Activated CD4-positive, alpha-beta memory T cell treated with anti-CD3 and anti-CD28 coated beads, Interleukin-2, amount 10 ng/mL, durations not matched to agents 7 days and 5 days (primary cell): Measurements from ENCODE around the gene EMILIN1. TPM values are rescaled to one million over a fixed set of nuclear protein-coding genes. Genes with fewer than 3 reads are reported as not detected.
"Not testable (repeated sequence)": the region's sequence is repeated elsewhere in the genome, so short reads cannot be mapped to it uniquely, and the experiment has no call there.

Experiments
- CTCF ChIA-PET: fragments of 350-600 bp; sonication (Branson Sonifier 250); formaldehyde crosslinking; loops from one replicate; lab custom pipeline; 2021; ENCODE audit warnings: antibody characterized with exemption, inconsistent platforms; lab: Charles Lee
- POLR2A ChIA-PET: fragments of 350-600 bp; sonication (Branson Sonifier 250); formaldehyde crosslinking; loops from one replicate; lab custom pipeline; 2021; ENCODE audit warnings: antibody characterized with exemption; lab: Charles Lee
- DNase-seq: peaks from one replicate; pipeline ENCODE4 v3.0.0-alpha.2; 2020
- H3K27ac Mint-ChIP-seq: one replicate; pipeline ENCODE4 v1.8.0; 2021; ENCODE audit warnings: mild to moderate bottlenecking, mixed read lengths
- H3K27me3 Mint-ChIP-seq: one replicate; pipeline ENCODE4 v1.8.0; 2021; ENCODE audit warnings: mixed read lengths
- H3K36me3 Mint-ChIP-seq: one replicate; pipeline ENCODE4 v1.8.0; 2021; ENCODE audit warnings: low read depth, mixed read lengths
- H3K4me1 Mint-ChIP-seq: one replicate; pipeline ENCODE4 v1.8.0; 2021; ENCODE audit warnings: mixed read lengths
- H3K4me3 Mint-ChIP-seq: one replicate; pipeline ENCODE4 v1.8.0; 2021; ENCODE audit warnings: mild to moderate bottlenecking, mixed read lengths
- H3K9me3 Mint-ChIP-seq: one replicate; pipeline ENCODE4 v1.8.0; 2021; ENCODE audit warnings: mixed read lengths
- total RNA-seq, 2 experiments: library from RNA; stranded (reverse); gene quantifications; one replicate each; pipeline ENCODE4 v1.2.3, GENCODE V29; 2021

EMILIN1 gene
- total RNA-seq, 2 experiments from 2014 or later = 0.70 to 0.78 TPM

- H3K9me3 Mint-ChIP-seq = no peaks in the 10 kb centered on the region
- peaks cover 69% of the 10 kb centered on the region for H3K4me1 Mint-ChIP-seq
- peaks cover 19% of the 10 kb centered on the region for H3K36me3 Mint-ChIP-seq
- DNase-seq = no peak
- ChIA-PET CTCF (interaction anchor here (0.7 to 3.3 kb wide), 3 partner anchors 13 to 1202 kb away, joined by 3 to 10 read pairs (median 3); partner anchors contain the start of genes AGBL5 and KHK), POLR2A (interaction anchor here (3.3 to 10.7 kb wide), 3 partner anchors 11 to 40 kb away, joined by 10 to 196 read pairs (median 125); partner anchors contain the start of genes AGBL5 and KHK)
- peak overlapping the region; percentile 27 for H3K27ac Mint-ChIP-seq
- H3K27me3 Mint-ChIP-seq = peaks cover 2% of the 10 kb centered on the region
- no peak overlapping the region for H3K4me3 Mint-ChIP-seq
Observed at GRCh38 chr2:27073782-27074181, 4.6 kb upstream of the EMILIN1 start.

DNA sequence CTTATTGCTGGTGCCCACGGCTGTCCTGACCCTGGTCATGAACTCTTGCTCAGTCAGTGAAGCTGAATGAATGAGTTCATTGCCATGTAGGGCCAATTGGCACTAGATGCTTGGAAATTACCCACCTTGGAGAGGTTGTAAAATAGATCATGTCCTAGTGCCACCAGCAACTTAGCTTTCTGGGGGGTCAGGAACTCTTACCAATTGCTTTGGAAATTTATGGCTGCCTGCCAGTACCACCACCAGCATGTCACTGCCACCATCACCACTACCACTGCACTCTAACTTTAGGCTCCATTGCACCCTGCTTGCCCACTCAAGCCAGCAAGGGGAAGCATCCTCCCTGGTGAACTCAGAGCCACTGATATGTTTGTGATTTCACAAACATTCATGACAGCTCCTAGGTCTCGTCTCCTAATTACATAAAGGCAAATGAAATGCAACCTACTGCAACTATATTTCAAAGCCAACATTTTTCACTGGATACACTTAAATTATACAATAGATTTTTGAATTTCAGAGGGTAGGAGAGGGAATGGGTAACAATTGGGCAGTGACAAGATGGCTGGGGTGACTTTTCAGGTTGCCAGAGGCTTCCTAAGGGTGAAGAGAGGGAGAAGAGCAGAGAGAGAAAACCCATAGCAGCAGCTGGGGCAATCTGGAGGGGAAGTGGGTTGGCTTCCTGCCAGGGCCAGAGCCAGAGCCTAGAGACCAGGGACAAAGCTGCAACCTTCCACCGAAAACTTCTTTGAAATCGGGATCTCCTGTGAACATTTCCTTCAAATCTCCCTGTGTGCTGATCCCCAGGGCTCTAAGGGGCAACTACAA is 3.5 kb upstream of the EMILIN1 start:
- DNase-seq = peak; percentile 63
- no peak overlapping the region for H3K4me3 Mint-ChIP-seq
- H3K4me1 Mint-ChIP-seq = peaks cover 59% of the 10 kb centered on the region
- H3K27ac Mint-ChIP-seq = peak overlapping the region; percentile 79
- H3K27me3 Mint-ChIP-seq = peaks cover 2% of the 10 kb centered on the region
- POLR2A ChIA-PET = interaction anchor here (1.2 to 10.7 kb wide), 4 partner anchors 9 to 41 kb away, joined by 3 to 196 read pairs (median 68); partner anchors contain the start of genes AGBL5 and KHK
- CTCF ChIA-PET = interaction anchor here (0.8 to 3.3 kb wide), 2 partner anchors 12 to 24 kb away, joined by 3 to 10 read pairs; partner anchors contain the start of genes AGBL5 and KHK
- H3K9me3 Mint-ChIP-seq = no peaks in the 10 kb centered on the region
- H3K36me3 Mint-ChIP-seq = peaks cover 8% of the 10 kb centered on the region

- Mint-ChIP-seq H3K4me1 (peaks cover 59% of the 10 kb centered on the region), H3K27ac (peak overlapping the region; percentile 79)
- not testable (repeated sequence) for H3K27me3 Mint-ChIP-seq, H3K36me3 Mint-ChIP-seq, DNase-seq, H3K4me3 Mint-ChIP-seq, H3K9me3 Mint-ChIP-seq
- POLR2A ChIA-PET = interaction anchor here (1.2 to 10.7 kb wide), 4 partner anchors 9 to 42 kb away, joined by 3 to 196 read pairs (median 68); partner anchors contain the start of genes AGBL5 and KHK
- CTCF ChIA-PET = interaction anchor here (3.3 kb wide), 1 partner anchor 25 kb away, joined by 10 read pairs; the partner anchor contains the start of gene AGBL5
Observed at GRCh38 chr2:27075566-27075871, 2.9 kb upstream of the EMILIN1 start.

DNA sequence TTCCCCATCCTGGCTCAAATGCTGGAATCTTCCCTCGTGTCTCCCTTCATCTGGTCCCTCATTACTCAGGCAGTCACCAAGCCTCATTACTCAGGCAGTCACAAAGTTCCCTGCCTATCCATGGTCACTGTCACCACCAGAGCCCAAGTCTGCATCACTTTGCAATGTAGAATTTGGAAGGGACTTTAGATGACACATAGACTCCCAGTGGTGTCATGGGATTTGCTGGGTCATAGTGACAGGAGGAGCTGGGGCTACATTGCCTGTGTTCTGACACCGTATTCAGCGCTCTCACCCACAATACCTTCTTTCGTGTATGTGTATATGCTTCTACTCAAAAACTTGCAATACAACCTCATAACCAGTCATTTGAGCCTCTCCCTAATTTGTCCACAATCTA is 2.1 kb upstream of the EMILIN1 start:
- Mint-ChIP-seq H3K27me3 (peaks cover 2% of the 10 kb centered on the region), H3K4me3 (no peak overlapping the region), H3K4me1 (peaks cover 60% of the 10 kb centered on the region), H3K36me3 (no peaks in the 10 kb centered on the region), H3K9me3 (no peaks in the 10 kb centered on the region), H3K27ac (peak overlapping the region; percentile 51)
- ChIA-PET POLR2A (interaction anchor here (0.6 to 7.4 kb wide), 3 partner anchors 8 to 279 kb away, joined by 3 to 125 read pairs (median 4); partner anchors contain the start of gene KHK), CTCF (interaction anchor here (0.9 kb wide), 1 partner anchor 25 kb away, joined by 3 read pairs; the partner anchor contains the start of gene AGBL5)
- no peak for DNase-seq

DNA sequence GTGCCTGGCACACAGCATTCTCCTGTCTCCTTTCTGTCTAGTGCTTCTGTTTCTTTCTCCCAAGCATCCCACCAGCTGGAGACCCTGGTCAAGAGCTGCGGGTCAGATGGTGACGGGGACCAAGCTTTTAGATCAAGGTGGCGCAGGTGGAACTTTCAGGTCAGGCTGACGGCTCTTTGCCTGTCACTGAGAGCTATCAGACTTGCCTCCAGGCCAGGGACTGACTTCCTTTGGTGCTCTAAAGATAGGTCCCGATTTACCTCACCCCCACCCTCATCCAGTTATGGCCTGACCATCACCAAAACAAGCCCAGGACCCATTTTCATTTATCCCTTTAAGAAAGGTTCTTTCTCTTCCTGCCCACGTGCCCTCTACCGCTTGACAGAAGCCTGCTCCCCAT is 1.2 kb upstream of the EMILIN1 start:
- POLR2A ChIA-PET = interaction anchor here (1.1 to 7.4 kb wide), 3 partner anchors 8 to 26 kb away, joined by 3 to 125 read pairs (median 4); partner anchors contain the start of genes AGBL5 and KHK
- Mint-ChIP-seq H3K27me3 (peaks cover 2% of the 10 kb centered on the region), H3K4me1 (peaks cover 64% of the 10 kb centered on the region), H3K4me3 (no peak overlapping the region), H3K36me3 (no peaks in the 10 kb centered on the region), H3K9me3 (no peaks in the 10 kb centered on the region), H3K27ac (no peak overlapping the region)
- DNase-seq = no peak
- CTCF ChIA-PET = interaction anchor here (0.6 to 0.9 kb wide), 2 partner anchors 26 to 599 kb away, joined by 3 read pairs; partner anchors contain the start of gene AGBL5

DNA sequence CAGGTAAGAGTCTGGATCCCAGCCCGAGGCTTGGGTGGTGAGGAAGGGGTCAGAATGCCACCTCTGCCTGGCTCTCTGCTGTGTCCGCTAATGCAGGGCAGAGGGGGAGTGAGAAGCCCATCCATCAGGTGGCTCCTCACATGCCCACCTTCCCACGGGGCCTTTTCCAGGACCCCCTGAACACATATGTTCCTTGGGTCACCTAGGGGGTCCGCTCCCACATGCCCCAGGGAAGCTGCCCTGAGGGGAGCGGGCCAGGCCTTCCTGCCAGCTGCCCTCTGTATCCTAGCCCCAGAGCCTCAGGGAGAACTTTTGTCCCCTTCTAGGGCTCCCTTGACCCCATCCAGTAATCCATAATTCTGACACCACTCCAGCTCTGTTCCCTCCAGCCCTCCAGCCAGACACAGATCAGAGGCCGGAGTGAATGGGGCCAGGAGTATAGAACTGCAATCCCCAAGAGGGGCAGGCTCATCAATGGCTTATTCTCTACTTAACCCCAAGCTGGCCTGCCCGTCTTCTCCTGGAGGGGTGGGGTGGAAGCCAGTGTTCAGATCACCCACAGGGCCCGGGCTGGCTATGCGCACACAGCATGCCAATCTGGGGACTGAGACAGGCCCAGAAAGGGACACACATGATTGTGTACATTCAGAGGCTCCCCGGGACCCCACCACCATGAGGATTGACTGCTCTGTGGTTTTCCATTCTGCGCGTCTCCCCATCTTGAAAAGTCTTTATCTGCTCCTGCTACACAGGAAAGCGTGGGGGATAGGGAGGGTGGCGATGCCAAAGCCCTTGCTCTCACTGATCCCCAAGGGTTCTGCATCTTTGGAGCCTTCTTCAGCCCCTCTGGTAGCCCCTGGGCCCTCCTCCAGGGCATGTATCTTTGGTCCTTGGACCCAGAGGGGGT is 1.1 kb downstream of the EMILIN1 start:
- H3K9me3 Mint-ChIP-seq = no peaks in the 10 kb centered on the region
- H3K27me3 Mint-ChIP-seq = peaks cover 2% of the 10 kb centered on the region
- ChIA-PET POLR2A (interaction anchor here (0.7 to 11.8 kb wide), 3 partner anchors 8 to 27 kb away, joined by 3 to 107 read pairs (median 3); partner anchors contain the start of genes AGBL5 and OST4), CTCF (interaction anchor here (3.4 kb wide), 1 partner anchor 28 kb away, joined by 16 read pairs; the partner anchor contains the start of gene AGBL5)
- no peak overlapping the region for H3K27ac Mint-ChIP-seq
- no peaks in the 10 kb centered on the region for H3K36me3 Mint-ChIP-seq
- peaks cover 52% of the 10 kb centered on the region for H3K4me1 Mint-ChIP-seq
- H3K4me3 Mint-ChIP-seq = no peak overlapping the region
- DNase-seq = no peak

DNA sequence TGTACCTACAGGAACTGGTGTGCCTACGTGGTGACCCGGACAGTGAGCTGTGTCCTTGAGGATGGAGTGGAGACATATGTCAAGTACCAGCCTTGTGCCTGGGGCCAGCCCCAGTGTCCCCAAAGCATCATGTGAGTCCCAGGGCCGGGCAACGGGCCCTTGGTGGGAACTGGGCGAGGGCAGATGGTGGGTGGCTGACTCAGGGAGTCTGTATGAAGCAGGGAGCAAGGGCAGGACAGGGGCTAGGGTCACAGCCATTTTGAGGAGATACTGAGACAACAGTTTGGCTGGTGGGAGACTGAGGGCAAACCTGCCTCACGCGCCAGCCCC is 1.7 kb downstream of the EMILIN1 start:
- peak overlapping the region; percentile 72 for H3K27ac Mint-ChIP-seq
- DNase-seq = no peak
- CTCF ChIA-PET = interaction anchor here (1.3 to 3.4 kb wide), 2 partner anchors 20 to 29 kb away, joined by 3 to 16 read pairs; partner anchors contain the start of gene AGBL5

DNA sequence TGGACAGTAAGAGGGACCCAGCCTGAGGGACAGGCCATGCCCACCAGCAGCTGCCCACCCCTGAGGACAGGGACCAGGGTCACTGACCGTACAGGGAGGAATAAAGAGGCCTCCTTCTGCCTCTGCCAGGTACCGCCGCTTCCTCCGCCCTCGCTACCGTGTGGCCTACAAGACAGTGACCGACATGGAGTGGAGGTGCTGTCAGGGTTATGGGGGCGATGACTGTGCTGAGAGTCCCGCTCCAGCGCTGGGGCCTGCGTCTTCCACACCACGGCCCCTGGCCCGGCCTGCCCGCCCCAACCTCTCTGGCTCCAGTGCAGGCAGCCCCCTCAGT is 2.2 kb downstream of the EMILIN1 start:
- ChIA-PET CTCF (interaction anchor here (0.7 to 3.4 kb wide), 6 partner anchors 9 to 53 kb away, joined by 3 to 16 read pairs (median 4); partner anchors contain the start of genes AGBL5 and OST4), POLR2A (interaction anchor here (0.7 to 11.8 kb wide), 11 partner anchors 7 to 329 kb away, joined by 3 to 125 read pairs (median 3); partner anchors contain the start of genes AGBL5, OST4, PPM1G and TMEM214)
- no peaks in the 10 kb centered on the region for H3K9me3 Mint-ChIP-seq

More for the DNA sequence above, 1.7 kb downstream of the EMILIN1 start:
- peaks cover 51% of the 10 kb centered on the region for H3K4me1 Mint-ChIP-seq
- H3K4me3 Mint-ChIP-seq = no peak overlapping the region
- POLR2A ChIA-PET = interaction anchor here (0.7 to 11.8 kb wide), 4 partner anchors 8 to 48 kb away, joined by 3 to 107 read pairs (median 3); partner anchors contain the start of genes AGBL5, OST4 and TMEM214
- peaks cover 2% of the 10 kb centered on the region for H3K27me3 Mint-ChIP-seq
- no peaks in the 10 kb centered on the region for H3K9me3 Mint-ChIP-seq
- no peaks in the 10 kb centered on the region for H3K36me3 Mint-ChIP-seq

GRCh38 chr2:27081984-27082772 is 3.8 kb downstream of the EMILIN1 start:
- POLR2A ChIA-PET = interaction anchor here (0.7 to 11.8 kb wide), 7 partner anchors 9 to 122 kb away, joined by 3 to 125 read pairs (median 6); partner anchors contain the start of genes AGBL5, OST4 and PREB
- H3K4me1 Mint-ChIP-seq = peaks cover 47% of the 10 kb centered on the region
- no peaks in the 10 kb centered on the region for H3K36me3 Mint-ChIP-seq
- H3K9me3 Mint-ChIP-seq = no peaks in the 10 kb centered on the region
- CTCF ChIA-PET = interaction anchor here (1.3 to 3.4 kb wide), 6 partner anchors 10 to 51 kb away, joined by 3 to 16 read pairs (median 4); partner anchors contain the start of genes AGBL5, OST4 and TMEM214
- H3K27ac Mint-ChIP-seq = peak overlapping the region; percentile 96
- peaks cover 2% of the 10 kb centered on the region for H3K27me3 Mint-ChIP-seq
- no peak for DNase-seq
- H3K4me3 Mint-ChIP-seq = no peak overlapping the region

More for the DNA sequence above, 2.2 kb downstream of the EMILIN1 start:
- peaks cover 2% of the 10 kb centered on the region for H3K27me3 Mint-ChIP-seq
- peaks cover 51% of the 10 kb centered on the region for H3K4me1 Mint-ChIP-seq
- no peak overlapping the region for H3K4me3 Mint-ChIP-seq
- DNase-seq = no peak
- H3K36me3 Mint-ChIP-seq = no peaks in the 10 kb centered on the region
- H3K27ac Mint-ChIP-seq = peak overlapping the region; percentile 96

- H3K27me3 Mint-ChIP-seq = peaks cover under 1% of the 10 kb centered on the region
- POLR2A ChIA-PET = interaction anchor here (0.7 to 11.8 kb wide), 7 partner anchors 9 to 121 kb away, joined by 3 to 125 read pairs (median 6); partner anchors contain the start of genes AGBL5, OST4 and PREB
- H3K9me3 Mint-ChIP-seq = no peaks in the 10 kb centered on the region
- CTCF ChIA-PET = interaction anchor here (1.3 to 1.6 kb wide), 2 partner anchors 12 to 14 kb away, joined by 3 to 4 read pairs; partner anchors contain the start of gene OST4
- H3K36me3 Mint-ChIP-seq = no peaks in the 10 kb centered on the region
- peak overlapping the region; percentile 26 for H3K27ac Mint-ChIP-seq
- H3K4me3 Mint-ChIP-seq = no peak overlapping the region
- DNase-seq = no peak
- H3K4me1 Mint-ChIP-seq = peaks cover 51% of the 10 kb centered on the region
Observed at GRCh38 chr2:27082773-27083409, 4.5 kb downstream of the EMILIN1 start.
